Activated B cell treated with CpG ODN at 0.5 μM for 24 hours (primary cell): ENCODE results near the gene PLXNA4. TPM values are rescaled to one million over a fixed set of nuclear protein-coding genes. Genes with fewer than 3 reads are reported as not detected.

Experiments used
- ATAC-seq: fragments of 200-7000 bp; cut with Tn5 transposase; one replicate; pipeline ENCODE4 v1.10.0; 2021; ENCODE audit warnings: low read depth, mild to moderate bottlenecking, moderate library complexity
- CTCF ChIA-PET: fragments of 350-600 bp; sonication (Branson Sonifier 250); formaldehyde crosslinking; loops from one replicate; lab custom pipeline; 2021; ENCODE audit warnings: antibody characterized with exemption; lab: Charles Lee
- POLR2A ChIA-PET: fragments of 350-600 bp; sonication (Branson Sonifier 250); formaldehyde crosslinking; loops from one replicate; lab custom pipeline; 2021; ENCODE audit warnings: antibody characterized with exemption; lab: Charles Lee
- DNase-seq: peaks from one replicate; pipeline ENCODE4 v3.0.0; 2022
- H3K27ac Mint-ChIP-seq: one replicate; pipeline ENCODE4 v1.8.0; 2020; ENCODE audit warnings: mixed read lengths
- H3K27me3 Mint-ChIP-seq: one replicate; pipeline ENCODE4 v1.8.0; 2021; ENCODE audit warnings: mixed read lengths
- H3K36me3 Mint-ChIP-seq: one replicate; pipeline ENCODE4 v1.8.0; 2021; ENCODE audit warnings: low read depth, mixed read lengths
- H3K4me1 Mint-ChIP-seq: one replicate; pipeline ENCODE4 v1.8.0; 2021; ENCODE audit warnings: mixed read lengths
- H3K4me3 Mint-ChIP-seq: one replicate; pipeline ENCODE4 v1.8.0; 2020; ENCODE audit warnings: mild to moderate bottlenecking, mixed read lengths
- H3K9me3 Mint-ChIP-seq: one replicate; pipeline ENCODE4 v1.8.0; 2020; ENCODE audit warnings: mixed read lengths
- intact Hi-C: fragments of 100-400 bp; cut with micrococcal nuclease; formaldehyde crosslinking; loops from one replicate; pipeline ENCODE4 v1.15.1; 2024
- total RNA-seq: library from RNA; stranded (reverse); gene quantifications from 2 replicates; pipeline ENCODE4 v1.2.3, GENCODE V29; 2022
- TF ChIP-seq, protein P1 (sequence below): fragments of 200-600 bp; IDR thresholded peaks from one replicate; pipeline ENCODE4 v1.8.0; 2022; ENCODE audit warnings: antibody characterized with exemption, mild to moderate bottlenecking

Gene PLXNA4
- total RNA-seq, 1 donor from 2014 or later = not detected

DNA sequence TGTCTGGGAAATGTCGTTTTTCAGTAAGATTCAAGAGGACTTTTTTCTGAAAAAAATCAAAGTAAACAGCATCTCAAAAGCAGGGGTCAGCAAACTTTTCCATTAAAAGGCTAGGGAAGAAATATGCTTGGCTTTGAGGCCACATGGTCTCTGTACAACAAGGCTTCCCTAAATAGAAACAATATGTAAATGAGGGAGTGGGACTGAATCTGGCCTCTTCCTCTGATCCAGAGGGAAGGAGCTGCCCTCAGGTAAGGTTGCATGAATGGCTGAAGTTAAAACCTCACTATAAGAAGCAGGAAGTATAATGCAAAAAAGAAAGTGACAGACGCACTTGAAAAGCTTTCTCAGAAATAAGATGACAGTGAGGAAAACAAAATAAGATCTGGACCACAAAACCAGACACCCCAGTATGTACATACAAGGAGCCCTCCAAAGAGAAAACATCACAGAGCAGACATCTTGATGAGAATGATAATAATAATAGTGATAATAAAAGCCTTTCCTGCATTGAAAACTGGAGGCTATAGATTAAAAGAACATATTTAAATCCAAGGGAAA is 115.2 kb downstream of the PLXNA4 start:
- H3K27ac Mint-ChIP-seq = no peak overlapping the region
- no peaks in the 10 kb centered on the region for H3K36me3 Mint-ChIP-seq
- ATAC-seq (no peak), DNase-seq (no peak)
- intact Hi-C loops = no loop called here
- no peaks in the 10 kb centered on the region for H3K9me3 Mint-ChIP-seq
- H3K27me3 Mint-ChIP-seq = peaks cover 4% of the 10 kb centered on the region
- no peak overlapping the region for H3K4me3 Mint-ChIP-seq
- TF ChIP-seq, protein P1, sequence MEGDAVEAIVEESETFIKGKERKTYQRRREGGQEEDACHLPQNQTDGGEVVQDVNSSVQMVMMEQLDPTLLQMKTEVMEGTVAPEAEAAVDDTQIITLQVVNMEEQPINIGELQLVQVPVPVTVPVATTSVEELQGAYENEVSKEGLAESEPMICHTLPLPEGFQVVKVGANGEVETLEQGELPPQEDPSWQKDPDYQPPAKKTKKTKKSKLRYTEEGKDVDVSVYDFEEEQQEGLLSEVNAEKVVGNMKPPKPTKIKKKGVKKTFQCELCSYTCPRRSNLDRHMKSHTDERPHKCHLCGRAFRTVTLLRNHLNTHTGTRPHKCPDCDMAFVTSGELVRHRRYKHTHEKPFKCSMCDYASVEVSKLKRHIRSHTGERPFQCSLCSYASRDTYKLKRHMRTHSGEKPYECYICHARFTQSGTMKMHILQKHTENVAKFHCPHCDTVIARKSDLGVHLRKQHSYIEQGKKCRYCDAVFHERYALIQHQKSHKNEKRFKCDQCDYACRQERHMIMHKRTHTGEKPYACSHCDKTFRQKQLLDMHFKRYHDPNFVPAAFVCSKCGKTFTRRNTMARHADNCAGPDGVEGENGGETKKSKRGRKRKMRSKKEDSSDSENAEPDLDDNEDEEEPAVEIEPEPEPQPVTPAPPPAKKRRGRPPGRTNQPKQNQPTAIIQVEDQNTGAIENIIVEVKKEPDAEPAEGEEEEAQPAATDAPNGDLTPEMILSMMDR = no peak
- CTCF ChIA-PET = no interaction called here
- no peaks in the 10 kb centered on the region for H3K4me1 Mint-ChIP-seq
- POLR2A ChIA-PET = no interaction called here

DNA sequence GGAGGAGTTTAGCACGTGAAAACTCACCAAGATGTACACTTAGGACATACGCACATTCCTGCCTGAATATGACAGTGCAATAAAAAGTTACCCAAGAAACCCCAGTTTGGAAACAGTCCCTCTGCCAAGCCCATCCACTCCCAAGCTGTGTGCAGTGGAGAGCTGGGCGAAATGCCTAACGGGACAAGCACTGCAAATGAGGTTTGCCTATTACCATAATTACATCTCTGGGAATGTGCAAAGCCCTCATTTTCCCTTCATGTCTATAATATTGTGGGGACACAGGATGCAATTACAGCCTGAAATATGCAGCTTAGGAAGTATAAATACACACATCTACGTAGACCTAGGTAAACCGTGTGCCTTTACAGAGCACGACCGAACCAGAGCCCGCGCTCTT is 117.5 kb downstream of the PLXNA4 start:
- intact Hi-C loops = no loop called here
- Mint-ChIP-seq H3K9me3 (no peaks in the 10 kb centered on the region), H3K27ac (no peak overlapping the region), H3K27me3 (peaks cover 6% of the 10 kb centered on the region), H3K4me1 (no peaks in the 10 kb centered on the region), H3K4me3 (no peak overlapping the region), H3K36me3 (no peaks in the 10 kb centered on the region)
- ChIA-PET CTCF (no interaction called here), POLR2A (no interaction called here)
- TF ChIP-seq, protein P1 = no peak
- DNase-seq (no peak), ATAC-seq (no peak)

DNA sequence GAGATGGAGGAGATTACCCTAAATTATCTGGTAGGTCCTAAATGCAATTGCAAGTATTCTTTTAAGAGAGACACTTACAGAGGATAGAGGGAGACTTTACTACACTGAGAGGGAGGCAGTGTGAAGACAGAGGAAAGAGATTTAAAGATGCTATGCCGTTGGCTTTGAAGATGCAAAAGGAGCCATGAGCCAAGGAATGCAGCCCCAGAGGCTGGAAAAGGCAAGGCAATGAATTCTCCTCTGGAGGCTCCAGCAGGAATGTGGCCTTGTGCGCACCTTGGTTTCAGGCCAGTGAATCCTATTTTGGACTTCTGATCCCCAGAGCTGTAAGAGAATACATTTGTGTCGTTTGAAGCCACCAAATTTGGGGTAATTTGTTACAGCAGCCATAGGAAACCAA is 118.6 kb downstream of the PLXNA4 start:
- H3K36me3 Mint-ChIP-seq = no peaks in the 10 kb centered on the region
- H3K27ac Mint-ChIP-seq = no peak overlapping the region
- H3K27me3 Mint-ChIP-seq = peaks cover 6% of the 10 kb centered on the region
- intact Hi-C loops = no loop called here
- H3K4me1 Mint-ChIP-seq = no peaks in the 10 kb centered on the region
- TF ChIP-seq, protein P1 = no peak
- DNase-seq (no peak), ATAC-seq (no peak)
- no peaks in the 10 kb centered on the region for H3K9me3 Mint-ChIP-seq
- CTCF ChIA-PET = no interaction called here
- H3K4me3 Mint-ChIP-seq = no peak overlapping the region
- POLR2A ChIA-PET = no interaction called here

DNA sequence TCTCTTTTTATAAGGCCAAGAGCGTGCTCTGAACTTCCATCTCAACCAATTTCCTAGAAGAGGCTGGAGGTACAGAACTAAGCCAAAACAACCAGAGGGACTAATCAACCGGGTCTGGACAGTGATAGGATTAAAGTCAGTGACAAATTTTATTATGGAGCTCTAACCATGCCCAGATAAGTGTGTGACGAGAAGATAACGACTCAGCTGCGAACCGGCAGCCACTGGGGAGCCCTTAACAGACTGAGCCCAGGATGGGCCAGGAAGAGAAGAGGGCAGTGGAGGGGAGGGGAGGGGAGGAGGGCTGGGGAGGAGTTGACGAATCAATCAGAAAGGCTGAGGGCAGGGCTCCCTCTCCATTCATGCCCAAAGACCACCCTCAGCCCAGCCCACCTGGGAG is 119.9 kb downstream of the PLXNA4 start:
- CTCF ChIA-PET = no interaction called here
- TF ChIP-seq, protein P1 = no peak

DNA sequence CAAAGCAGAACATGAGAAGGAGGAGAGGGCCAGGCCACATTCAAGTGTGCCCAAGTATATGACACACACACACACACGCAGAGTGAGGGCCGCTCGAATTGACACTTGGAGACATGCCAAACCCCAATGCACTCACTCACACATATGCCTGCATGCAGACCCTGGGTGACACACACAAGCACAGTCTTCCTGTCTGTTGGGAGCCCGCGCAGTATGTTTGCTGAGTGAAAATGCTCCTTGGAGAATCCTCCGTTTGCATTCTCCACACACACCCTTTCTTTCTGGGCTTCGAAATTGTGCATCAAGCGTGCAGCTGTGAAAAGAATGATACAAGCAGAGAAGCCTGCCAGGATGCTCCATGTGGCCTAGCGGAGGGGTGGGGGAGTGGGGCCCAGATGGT is 120.9 kb downstream of the PLXNA4 start:
- ChIA-PET POLR2A (no interaction called here), CTCF (no interaction called here)
- Mint-ChIP-seq H3K4me3 (no peak overlapping the region), H3K27ac (no peak overlapping the region), H3K9me3 (no peaks in the 10 kb centered on the region), H3K36me3 (no peaks in the 10 kb centered on the region), H3K4me1 (no peaks in the 10 kb centered on the region), H3K27me3 (peaks cover 6% of the 10 kb centered on the region)
- intact Hi-C loops = no loop called here
- ATAC-seq (no peak), DNase-seq (no peak)
- TF ChIP-seq, protein P1 = no peak

More for the DNA sequence above, 119.9 kb downstream of the PLXNA4 start:
- Mint-ChIP-seq H3K4me1 (no peaks in the 10 kb centered on the region), H3K36me3 (no peaks in the 10 kb centered on the region), H3K9me3 (no peaks in the 10 kb centered on the region), H3K27ac (no peak overlapping the region), H3K4me3 (no peak overlapping the region), H3K27me3 (peaks cover 6% of the 10 kb centered on the region)
- ATAC-seq (no peak), DNase-seq (no peak)
- intact Hi-C loops = no loop called here
- POLR2A ChIA-PET = no interaction called here
